ENCODE results near the gene ATP2B2.

DNA sequence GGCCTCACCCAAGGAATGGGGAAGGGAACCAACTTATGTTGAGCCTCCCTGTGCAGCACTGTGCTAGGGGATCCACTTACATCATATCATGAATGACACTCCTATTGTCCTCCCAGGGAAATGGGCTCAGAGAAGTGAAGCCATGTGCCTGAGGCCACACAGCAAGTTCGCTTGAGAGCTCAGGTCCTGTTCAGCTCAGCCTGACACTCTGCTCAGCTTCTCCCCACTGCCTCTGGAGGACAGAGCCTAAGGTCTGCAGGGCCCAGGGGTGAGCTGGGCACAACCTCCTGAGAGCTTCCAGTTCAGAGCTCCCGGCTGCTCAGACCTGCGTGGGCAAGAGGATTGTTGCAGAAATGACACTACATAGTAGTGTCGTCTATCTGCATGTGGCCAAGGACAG lies 108.5 kb downstream of the ATP2B2 start:
- TF ChIP-seq POLR2A (IDR thresholded peaks at IDR 0.05; ENCODE audit: low read length), result no peak
- TF ChIP-seq GATA1 (IDR thresholded peaks at IDR 0.05; ENCODE audit: low read depth, low read length), result no peak

Measured in erythroblast (primary cell).